GM18951 (cell line): ENCODE measurements around the gene ZNF157.

Experiments
- POLR2A ChIP-seq: IDR thresholded peaks from 4 replicates; pipeline ENCODE4 v1.6.1; 2011; ENCODE audit warnings: mild to moderate bottlenecking; ENCODE audit not compliant: insufficient read length, insufficient read depth; ENCODE audit errors: extremely low read depth
- in situ Hi-C: fragments of 300-500 bp; cut with MboI; formaldehyde crosslinking; loops from one replicate; pipeline ENCODE4 v1.12.0; 2022; ENCODE audit warnings: low sequenced_read_pairs, mixed read lengths, inconsistent platforms; ENCODE audit not compliant: unreplicated experiment

Gene ZNF157

GRCh38 chrX:47384502-47384901 is 14.1 kb downstream of the ZNF157 start:
- in situ Hi-C loops = no loop called here
- TF ChIP-seq POLR2A = no peak

GRCh38 chrX:47390780-47391179 is 20.4 kb downstream of the ZNF157 start:
- in situ Hi-C loops = no loop called here
- TF ChIP-seq POLR2A = no peak

GRCh38 chrX:47413179-47413594 is 42.8 kb downstream of the ZNF157 start:
- TF ChIP-seq POLR2A = no peak

GRCh38 chrX:47420265-47420664 is 49.9 kb downstream of the ZNF157 start:
- TF ChIP-seq POLR2A = no peak
- in situ Hi-C loops = no loop called here

More at GRCh38 chrX:47413179-47413594, 42.8 kb downstream of the ZNF157 start:
- in situ Hi-C loops = no loop called here

- no peak for TF ChIP-seq POLR2A
- in situ Hi-C loops = no loop called here
Measured at GRCh38 chrX:47420962-47421361, 50.6 kb downstream of the ZNF157 start.

GRCh38 chrX:47422444-47422843 is 52.1 kb downstream of the ZNF157 start:
- in situ Hi-C loops = no loop called here
- no peak for TF ChIP-seq POLR2A

- in situ Hi-C loops = no loop called here
Measured at GRCh38 chrX:47430925-47431324, 60.5 kb downstream of the ZNF157 start.

GRCh38 chrX:47446431-47446830 is 76.1 kb downstream of the ZNF157 start:
- no peak for TF ChIP-seq POLR2A
- in situ Hi-C loops = no loop called here

More at GRCh38 chrX:47430925-47431324, 60.5 kb downstream of the ZNF157 start:
- no peak for TF ChIP-seq POLR2A

GRCh38 chrX:47446971-47447370 is 76.6 kb downstream of the ZNF157 start:
- in situ Hi-C loops = no loop called here
- no peak for TF ChIP-seq POLR2A

- in situ Hi-C loops = no loop called here
- no peak for TF ChIP-seq POLR2A
Measured at GRCh38 chrX:47447607-47448006, 77.2 kb downstream of the ZNF157 start.

- no peak for TF ChIP-seq POLR2A
- in situ Hi-C loops = no loop called here
Measured at GRCh38 chrX:47448165-47448806, 77.9 kb downstream of the ZNF157 start.

GRCh38 chrX:47452112-47452511 is 81.7 kb downstream of the ZNF157 start:
- in situ Hi-C loops = no loop called here
- no peak for TF ChIP-seq POLR2A

GRCh38 chrX:47456080-47456479 is 85.7 kb downstream of the ZNF157 start:
- no peak for TF ChIP-seq POLR2A
- in situ Hi-C loops = no loop called here

GRCh38 chrX:47458528-47458927 is 88.2 kb downstream of the ZNF157 start:
- no peak for TF ChIP-seq POLR2A
- in situ Hi-C loops = no loop called here

GRCh38 chrX:47460561-47460960 is 90.2 kb downstream of the ZNF157 start:
- TF ChIP-seq POLR2A = no peak
- in situ Hi-C loops = no loop called here
